Retinal pigment epithelial cell (primary cell): ENCODE measurements around the gene CDC45.

Experiments used
- DNase-seq: peaks from one replicate; pipeline ENCODE4 v3.0.0-alpha.2; 2010; ENCODE audit warnings: low read depth
- H3K4me3 ChIP-seq: 2 replicates; pipeline ENCODE4 v1.5.1; 2011; ENCODE audit warnings: mild to moderate bottlenecking, low read length, control low read depth, moderate library complexity
- CTCF ChIP-seq: conservative IDR thresholded peaks from 2 replicates; pipeline ENCODE4 v1.5.1; 2011; ENCODE audit warnings: low read depth, low read length, control low read depth, inconsistent platforms

CDC45 gene

GRCh38 chr22:19451570-19451969 is 28.1 kb upstream of the CDC45 start:
- no peak overlapping the region for H3K4me3 ChIP-seq
- DNase-seq, result no peak
- no peak for TF ChIP-seq CTCF

GRCh38 chr22:19453718-19454117 is 26.0 kb upstream of the CDC45 start:
- no peak for DNase-seq
- no peak overlapping the region for H3K4me3 ChIP-seq
- TF ChIP-seq CTCF, result no peak

- no peak for TF ChIP-seq CTCF
- H3K4me3 ChIP-seq, result no peak overlapping the region
- no peak for DNase-seq
Observed at GRCh38 chr22:19454156-19454555, 25.6 kb upstream of the CDC45 start.

GRCh38 chr22:19455033-19455432 is 24.7 kb upstream of the CDC45 start:
- DNase-seq, result no peak
- H3K4me3 ChIP-seq, result no peak overlapping the region
- no peak for TF ChIP-seq CTCF

- DNase-seq, result no peak
- TF ChIP-seq CTCF, result no peak
- no peak overlapping the region for H3K4me3 ChIP-seq
Observed at GRCh38 chr22:19455585-19456370, 23.9 kb upstream of the CDC45 start.

- no peak for TF ChIP-seq CTCF
- DNase-seq, result no peak
- no peak overlapping the region for H3K4me3 ChIP-seq
Observed at GRCh38 chr22:19456541-19456940, 23.2 kb upstream of the CDC45 start.

- no peak for TF ChIP-seq CTCF
- no peak for DNase-seq
- no peak overlapping the region for H3K4me3 ChIP-seq
Observed at GRCh38 chr22:19457828-19458428, 21.8 kb upstream of the CDC45 start.
